T-helper 2 cell treated with Interferon-gamma antibody and Interleukin-4, amounts not matched to agents 100 ng/mL and 5 ng/mL, for 36 hours (primary cell): Measurements from ENCODE around the gene SLC6A4. TPM values are rescaled to one million over a fixed set of nuclear protein-coding genes. Genes with fewer than 3 reads are reported as not detected.
"Not testable (repeated sequence)": the region's sequence is repeated elsewhere in the genome, so short reads cannot be mapped to it uniquely, and the experiment has no call there.

ENCODE experiments used
- intact Hi-C: fragments of 100-400 bp; cut with micrococcal nuclease; formaldehyde crosslinking; loops from one replicate; pipeline ENCODE4 v1.15.1; 2023
- total RNA-seq: library from RNA; stranded (reverse); gene quantifications from 2 replicates; pipeline ENCODE4 v1.2.3, GENCODE V29; 2022

The SLC6A4 gene
- total RNA-seq, 1 donor from 2014 or later: not detected

GRCh38 chr17:30220414-30220813, 15.1 kb downstream of the SLC6A4 start:
- intact Hi-C loops: no loop called here

- intact Hi-C loops: no loop called here
These were observed 15.7 kb downstream of the SLC6A4 start for GRCh38 chr17:30219833-30220232.

DNA sequence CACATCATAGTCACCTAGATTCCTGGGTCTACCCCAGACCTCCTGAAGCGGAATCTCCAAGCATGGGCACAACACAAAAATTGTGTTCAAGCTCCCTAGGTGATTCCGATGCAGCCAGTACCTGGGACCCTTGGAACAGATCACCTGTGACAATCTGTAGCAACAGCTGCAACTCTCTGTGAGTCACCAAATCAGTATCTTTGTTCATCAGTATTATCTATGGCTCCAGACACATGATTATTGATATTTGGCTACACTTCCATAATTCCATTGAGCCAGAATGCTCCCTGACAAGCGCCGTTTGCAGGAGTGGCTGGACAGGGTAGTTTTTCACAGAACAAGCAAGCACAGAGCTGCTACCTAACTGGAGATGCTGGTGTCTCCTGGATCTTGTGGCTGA, 16.2 kb downstream of the SLC6A4 start:
- intact Hi-C loops: no loop called here

DNA sequence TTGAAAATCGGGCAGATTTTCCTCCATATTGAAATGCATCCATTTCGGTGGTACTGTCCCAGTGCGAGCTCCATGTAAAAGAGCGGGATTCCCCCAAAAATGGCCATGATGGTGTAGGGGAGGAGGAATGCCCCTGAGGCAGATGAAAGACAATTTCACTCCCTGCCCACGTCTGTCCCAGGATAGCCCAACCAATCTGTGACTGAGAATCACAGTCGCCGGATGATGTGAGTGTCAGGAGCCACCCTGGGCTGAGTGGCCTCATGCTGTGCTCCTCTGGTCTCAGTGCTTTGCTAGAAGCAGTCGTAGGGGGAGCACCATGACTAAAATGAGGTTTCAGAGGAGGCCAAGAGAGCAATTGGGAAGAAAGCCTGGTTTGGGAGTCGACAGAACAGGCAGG, 16.7 kb downstream of the SLC6A4 start:
- intact Hi-C loops: no loop called here

DNA sequence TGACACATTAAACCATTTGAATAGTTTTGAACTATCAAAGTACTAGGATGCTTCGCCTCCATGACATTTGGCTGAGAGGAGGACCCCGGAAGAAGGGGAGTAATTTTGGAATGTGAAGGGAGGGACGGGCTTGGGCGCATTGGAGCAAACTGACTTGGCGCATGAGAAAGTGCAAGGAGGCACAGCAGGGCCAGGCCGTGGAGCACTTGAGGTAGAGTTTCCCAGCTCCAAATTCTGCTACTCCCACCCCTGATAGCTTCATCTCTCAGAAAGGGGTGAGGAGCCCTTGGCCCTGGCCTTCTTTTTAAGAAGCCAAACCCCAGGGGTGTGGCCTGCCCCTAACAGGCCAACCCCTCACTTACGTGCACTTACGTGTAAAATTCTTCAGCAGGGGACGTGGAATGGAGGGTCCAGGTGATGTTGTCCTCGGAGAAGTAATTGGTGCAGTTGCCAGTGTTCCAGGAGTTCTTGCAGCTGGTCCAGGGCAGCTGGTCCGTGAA, 17.7 kb downstream of the SLC6A4 start:
- intact Hi-C loops: no loop called here

- intact Hi-C loops: no loop called here
These were observed 18.4 kb downstream of the SLC6A4 start for GRCh38 chr17:30217054-30217453.

DNA sequence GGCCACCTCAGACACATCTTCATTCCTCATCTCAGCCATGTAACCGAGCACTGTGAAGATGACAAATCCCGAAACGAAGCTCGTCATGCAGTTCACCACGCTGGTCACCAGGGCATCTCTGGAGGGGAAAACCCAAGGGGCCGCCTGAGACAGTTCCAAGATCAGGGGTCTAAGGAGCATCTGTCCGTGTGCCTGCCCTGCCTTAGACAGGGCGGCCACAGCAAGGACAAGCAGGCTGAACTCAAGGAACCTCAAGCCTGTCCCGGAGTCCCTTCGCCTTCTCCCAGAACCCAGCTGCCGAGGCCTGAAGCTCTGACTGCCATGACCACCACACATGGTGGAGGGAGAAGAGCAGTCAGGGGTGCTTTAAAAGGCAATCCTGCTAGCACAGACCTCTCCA, 22.7 kb downstream of the SLC6A4 start:
- intact Hi-C loops: no loop called here

DNA sequence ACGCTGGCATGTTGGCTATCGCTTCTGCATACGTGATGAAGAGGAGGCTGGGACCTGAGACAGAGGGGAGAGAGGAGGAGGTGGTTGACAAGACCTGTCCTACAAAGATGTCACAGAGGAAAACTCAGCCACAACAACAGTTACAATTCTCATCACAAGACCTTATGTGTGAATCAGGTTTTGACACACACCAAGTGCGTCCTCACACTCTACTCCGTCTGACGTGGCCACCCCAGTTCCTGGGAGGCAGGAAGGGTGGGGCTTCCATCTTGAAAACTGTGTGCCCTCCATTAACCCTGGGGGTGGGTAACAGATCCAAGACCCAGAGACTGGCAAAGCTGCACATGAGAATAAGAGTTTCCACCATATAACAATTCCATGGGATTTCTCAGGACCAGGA, 24.1 kb downstream of the SLC6A4 start:
- intact Hi-C loops: no loop called here

GRCh38 chr17:30210901-30211300, 24.6 kb downstream of the SLC6A4 start:
- intact Hi-C loops: no loop called here

GRCh38 chr17:30210366-30210765, 25.1 kb downstream of the SLC6A4 start:
- intact Hi-C loops: no loop called here

- intact Hi-C loops: no loop called here
These were observed 25.6 kb downstream of the SLC6A4 start for GRCh38 chr17:30209930-30210329.

GRCh38 chr17:30208214-30208613, 27.3 kb downstream of the SLC6A4 start:
- intact Hi-C loops: no loop called here

DNA sequence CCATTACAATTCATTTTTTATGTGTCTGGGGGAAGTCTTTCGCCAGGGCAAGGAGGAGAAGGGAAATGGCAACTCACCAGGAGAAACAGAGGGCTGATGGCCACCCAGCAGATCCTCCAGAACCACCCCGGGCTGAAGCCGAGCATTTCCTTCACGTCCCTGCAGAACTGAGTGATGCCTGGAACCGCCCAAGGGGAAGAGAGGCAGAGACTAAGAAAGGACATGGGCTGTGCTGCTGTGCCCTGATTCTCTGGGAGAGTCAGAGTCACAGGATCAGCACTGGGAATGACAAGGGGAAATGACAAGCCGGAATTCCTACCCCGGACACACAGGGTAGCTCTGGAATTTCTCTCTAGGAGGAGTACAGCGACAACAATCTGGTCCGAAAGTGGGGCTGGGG, 27.8 kb downstream of the SLC6A4 start:
- intact Hi-C loops: no loop called here

DNA sequence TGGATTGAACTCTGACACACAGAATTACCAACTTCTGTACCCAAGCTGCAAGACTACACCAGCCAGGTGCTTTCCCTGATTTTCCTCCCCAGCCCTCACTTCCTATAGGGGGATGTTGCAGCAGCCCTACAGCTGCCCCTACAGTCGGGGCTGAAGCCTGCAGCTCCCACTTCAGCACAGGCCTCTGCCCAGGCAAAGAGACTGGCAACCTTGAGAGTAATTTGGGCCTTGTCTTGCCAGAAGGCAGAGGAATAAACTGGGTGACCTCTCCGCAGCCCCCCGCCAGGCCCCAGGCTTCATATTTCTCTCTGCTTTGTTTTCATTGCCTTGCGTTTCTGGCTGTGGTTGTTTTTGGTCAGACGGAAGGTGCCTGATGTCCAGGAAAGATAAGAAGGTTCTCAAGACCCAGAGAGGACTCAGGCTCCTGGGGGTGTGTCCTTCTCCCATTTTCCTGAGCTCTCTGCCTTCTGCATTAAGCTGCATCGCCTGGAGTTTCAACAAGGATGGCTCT, 32.0 kb downstream of the SLC6A4 start:
- intact Hi-C loops: no loop called here

DNA sequence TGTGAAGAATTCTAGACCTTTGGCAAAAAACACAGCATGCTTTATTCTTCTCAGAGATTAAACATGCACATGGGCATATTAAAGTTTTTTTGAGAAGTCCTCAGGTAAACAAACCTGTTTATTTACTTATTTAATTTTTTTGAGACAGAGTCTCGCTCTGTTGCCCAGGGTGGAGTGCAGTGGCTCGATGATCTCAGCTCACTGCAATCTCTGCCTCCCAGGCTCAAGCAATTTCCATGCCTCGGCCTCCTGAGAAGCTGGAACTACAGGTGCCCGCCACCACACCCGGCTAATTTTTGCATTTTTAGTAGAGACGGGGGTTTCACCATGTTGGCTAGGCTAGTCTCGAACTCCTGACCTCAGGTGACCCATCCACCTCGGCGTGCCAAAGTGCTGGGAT, 34.8 kb downstream of the SLC6A4 start:
- intact Hi-C loops: not testable (repeated sequence)

DNA sequence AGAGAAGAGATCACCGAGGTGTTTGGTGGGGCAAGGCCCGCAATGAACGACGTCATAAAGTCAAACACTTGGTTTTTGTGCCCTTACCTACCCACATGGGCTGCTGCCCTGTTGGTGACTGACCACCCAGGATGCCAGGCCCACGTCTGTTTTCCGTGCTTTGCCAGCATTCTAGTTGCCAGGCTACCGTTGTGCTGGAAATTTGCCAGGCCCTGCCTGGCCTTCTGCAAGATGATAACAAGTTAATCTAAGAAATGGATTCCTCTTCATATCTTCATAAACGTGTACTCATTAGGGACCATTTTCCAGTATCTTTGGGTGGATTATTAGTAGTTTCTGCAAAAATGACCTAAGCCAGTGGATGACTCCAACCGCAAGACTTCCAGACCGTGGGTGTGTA, 35.4 kb downstream of the SLC6A4 start:
- intact Hi-C loops: no loop called here

DNA sequence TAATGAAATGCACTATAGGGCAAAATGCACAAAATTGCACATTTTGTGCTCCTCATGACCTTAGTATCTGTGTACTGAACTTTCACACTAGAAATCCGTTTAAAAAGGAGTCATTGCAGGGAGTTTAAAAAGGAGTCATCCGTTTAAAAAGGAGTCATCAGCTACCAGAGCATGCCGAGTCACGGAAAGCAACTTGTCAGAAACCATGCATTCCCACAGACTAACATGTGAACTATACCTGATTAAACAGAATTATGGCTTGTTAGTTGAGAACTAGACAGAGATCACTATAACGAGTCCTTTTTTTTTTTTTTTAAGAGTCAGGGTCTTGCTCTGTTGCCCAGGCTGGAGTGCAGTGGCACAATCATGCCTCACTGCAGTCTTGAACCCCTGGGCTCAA, 35.9 kb downstream of the SLC6A4 start:
- intact Hi-C loops: no loop called here

DNA sequence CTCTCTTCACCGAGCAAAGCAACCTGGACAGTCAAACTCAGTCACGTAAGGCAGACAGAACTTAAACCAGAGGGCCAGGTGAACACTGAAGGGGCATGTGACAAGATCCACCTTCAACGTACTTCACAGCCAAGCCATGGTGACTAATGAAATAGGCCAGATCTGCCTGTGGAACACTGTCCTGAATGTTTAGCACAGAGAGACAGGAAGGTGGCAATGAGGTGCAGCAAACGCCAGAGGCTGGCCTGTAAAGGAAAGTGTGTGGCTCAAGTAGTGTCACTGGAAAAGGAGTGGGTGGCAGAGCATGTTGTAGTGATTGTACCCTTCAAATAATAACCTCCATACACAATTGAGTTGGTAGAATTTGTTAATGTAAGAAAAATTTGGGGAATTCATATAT, 38.1 kb downstream of the SLC6A4 start:
- intact Hi-C loops: no loop called here

- intact Hi-C loops: no loop called here
These were observed 39.0 kb downstream of the SLC6A4 start for GRCh38 chr17:30196504-30196903.

GRCh38 chr17:30191072-30191471, 44.4 kb downstream of the SLC6A4 start:
- intact Hi-C loops: no loop called here

GRCh38 chr17:30188211-30188939, 47.1 kb downstream of the SLC6A4 start:
- intact Hi-C loops: no loop called here

DNA sequence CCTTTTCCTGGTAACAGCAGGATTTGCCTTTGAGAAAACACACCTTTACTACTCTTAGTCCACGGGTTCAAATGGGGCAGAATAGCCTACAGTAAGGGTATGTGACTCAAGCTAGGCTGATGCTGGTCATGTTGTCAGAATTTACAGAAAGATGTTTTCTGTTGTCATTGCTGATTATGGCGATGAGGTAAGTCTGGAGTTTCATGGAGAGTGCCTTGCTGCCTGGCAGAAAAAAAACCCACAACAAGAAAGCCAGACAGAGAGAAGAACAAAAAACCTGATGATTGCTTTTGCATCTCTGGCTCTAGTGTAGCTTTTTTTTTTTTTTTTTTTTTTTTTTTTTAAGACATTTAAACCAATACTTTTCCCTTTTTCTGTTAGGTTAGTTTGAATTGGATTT, 47.9 kb downstream of the SLC6A4 start:
- intact Hi-C loops: no loop called here

- intact Hi-C loops: no loop called here
These were observed 48.7 kb downstream of the SLC6A4 start for GRCh38 chr17:30186761-30187160.
